Trophoblast cell (in vitro differentiated cells and primary cell): ENCODE data around the gene ARHGAP26.
"Not testable (repeated sequence)": the region's sequence is repeated elsewhere in the genome, so short reads cannot be mapped to it uniquely, and the experiment has no call there.

Experiments used
- DNase-seq, 2 donors: peaks; one replicate each; pipeline ENCODE4 v3.0.0-alpha.2; 2016
- H2AFZ ChIP-seq: 2 replicates; pipeline ENCODE4 v1.6.1; 2013; ENCODE audit warnings: low read length, moderate library complexity, mild to moderate bottlenecking; ENCODE audit not compliant: insufficient read depth, poor library complexity
- H2AK5ac ChIP-seq: 2 replicates; pipeline ENCODE4 v1.6.1; 2013; ENCODE audit warnings: mild to moderate bottlenecking, low read length
- H2BK120ac ChIP-seq: 2 replicates; pipeline ENCODE4 v1.6.1; 2013; ENCODE audit warnings: low read length, mild to moderate bottlenecking, moderate library complexity; ENCODE audit not compliant: insufficient read depth, poor library complexity
- H2BK12ac ChIP-seq: 2 replicates; pipeline ENCODE4 v1.6.1; 2013; ENCODE audit warnings: mild to moderate bottlenecking, low read length, moderate library complexity
- H2BK5ac ChIP-seq: 2 replicates; pipeline ENCODE4 v1.6.1; 2013; ENCODE audit warnings: low read length, low read depth, moderate library complexity, mild to moderate bottlenecking; ENCODE audit not compliant: poor library complexity
- H3K14ac ChIP-seq: 2 replicates; pipeline ENCODE4 v1.6.1; 2013; ENCODE audit warnings: mild to moderate bottlenecking, low read length
- H3K18ac ChIP-seq: 2 replicates; pipeline ENCODE4 v1.6.1; 2013; ENCODE audit warnings: mild to moderate bottlenecking, low read length
- H3K23ac ChIP-seq: 2 replicates; pipeline ENCODE4 v1.6.1; 2013; ENCODE audit warnings: low read length
- H3K27ac ChIP-seq: 2 replicates; pipeline ENCODE4 v1.5.1; 2013; ENCODE audit warnings: low read depth, mild to moderate bottlenecking, inconsistent platforms, low read length, moderate library complexity
- H3K27me3 ChIP-seq: 2 replicates; pipeline ENCODE4 v1.6.1; 2013; ENCODE audit warnings: inconsistent platforms, mild to moderate bottlenecking, low read length, moderate library complexity; ENCODE audit not compliant: insufficient read depth
- H3K36me3 ChIP-seq, 2 experiments: 1 replicate in 1 of 2; 2 replicates in 1 of 2; pipeline ENCODE4 v1.6.1; 2013; ENCODE audit warnings: low read length in 2 of 2, mild to moderate bottlenecking in 2 of 2, moderate library complexity in 1 of 2; ENCODE audit not compliant: insufficient read depth in 2 of 2, control insufficient read depth in 1 of 2
- H3K4ac ChIP-seq: 2 replicates; pipeline ENCODE4 v1.6.1; 2013; ENCODE audit warnings: low read depth, mild to moderate bottlenecking, low read length, moderate library complexity
- H3K4me1 ChIP-seq, 2 experiments: 1 replicate in 1 of 2; 2 replicates in 1 of 2; pipeline ENCODE4 v1.6.1; 2013; ENCODE audit warnings: low read length in 2 of 2, mild to moderate bottlenecking in 2 of 2, moderate library complexity in 1 of 2; ENCODE audit not compliant: insufficient read depth in 2 of 2, control insufficient read depth in 1 of 2
- H3K4me2 ChIP-seq: 2 replicates; pipeline ENCODE4 v1.6.1; 2013; ENCODE audit warnings: inconsistent platforms, mild to moderate bottlenecking, low read length, moderate library complexity
- H3K4me3 ChIP-seq: 2 replicates; pipeline ENCODE4 v1.5.1; 2013; ENCODE audit warnings: mild to moderate bottlenecking, low read depth, low read length, inconsistent platforms
- H3K79me1 ChIP-seq: one replicate; pipeline ENCODE4 v1.6.1; 2013; ENCODE audit warnings: low read length
- H3K79me2 ChIP-seq: 2 replicates; pipeline ENCODE4 v1.6.1; 2013; ENCODE audit warnings: low read length, mild to moderate bottlenecking; ENCODE audit not compliant: control insufficient read depth, insufficient read depth, poor library complexity
- H3K9ac ChIP-seq: 2 replicates; pipeline ENCODE4 v1.6.1; 2013; ENCODE audit warnings: mild to moderate bottlenecking, low read length
- H3K9me3 ChIP-seq: 2 replicates; pipeline ENCODE4 v1.6.1; 2013; ENCODE audit warnings: low read depth, mild to moderate bottlenecking, control low read depth, inconsistent platforms, low read length; ENCODE audit not compliant: insufficient read depth
- H4K12ac ChIP-seq: 2 replicates; pipeline ENCODE4 v1.6.1; 2013; ENCODE audit warnings: low read depth, mild to moderate bottlenecking, low read length, moderate library complexity
- H4K8ac ChIP-seq: 2 replicates; pipeline ENCODE4 v1.6.1; 2013; ENCODE audit warnings: low read depth, mild to moderate bottlenecking, low read length, moderate library complexity
- H4K91ac ChIP-seq: one replicate; pipeline ENCODE4 v1.6.1; 2013; ENCODE audit warnings: low read depth, mild to moderate bottlenecking, low read length, moderate library complexity
- WGBS: extraction: QIAGEN DNeasy Blood & Tissue Kit; methylation state at CpG from one replicate; pipeline ENCODE4 v1.1.7; 2013; ENCODE audit warnings: missing lambda C conversion rate; ENCODE audit not compliant: insufficient read length, insufficient coverage; ENCODE audit errors: extremely low coverage; 5-methylcytosine and 5-hydroxymethylcytosine counted together

ARHGAP26 gene

DNA sequence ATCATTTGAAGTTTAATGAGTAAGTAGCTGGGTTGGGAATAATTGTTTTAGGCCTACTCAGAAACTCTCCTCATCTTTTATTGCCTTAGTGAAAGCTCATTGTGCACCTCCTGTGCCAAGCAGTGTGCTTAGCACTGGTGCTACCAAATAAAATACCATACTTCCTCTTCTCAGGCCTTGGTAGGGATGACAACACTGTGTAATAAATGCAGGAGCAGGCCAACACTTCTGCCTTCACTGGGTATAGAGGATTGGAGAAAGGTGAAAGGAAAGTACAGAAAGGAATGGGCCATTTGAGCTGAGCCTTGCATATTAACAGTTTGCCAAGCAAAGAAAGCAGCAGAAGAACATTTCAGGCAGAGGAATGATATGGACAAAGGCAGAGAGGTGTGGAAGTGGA lies 347.6 kb downstream of the ARHGAP26 start:
- Histone ChIP-seq H2BK5ac (no peak overlapping the region), H3K79me1 (no peaks in the 10 kb centered on the region), H4K12ac (no peak overlapping the region), H2AK5ac (no peak overlapping the region), H3K27ac (no peak overlapping the region), H2AFZ (no peak overlapping the region), H3K4me2 (no peak overlapping the region), H2BK12ac (no peak overlapping the region), H3K27me3 (no peaks in the 10 kb centered on the region), H3K79me2 (no peaks in the 10 kb centered on the region), H3K14ac (no peak overlapping the region), H3K4ac (no peak overlapping the region), H4K91ac (no peak overlapping the region), H3K18ac (no peak overlapping the region), H3K9ac (no peak overlapping the region), H2BK120ac (no peak overlapping the region), H3K4me3 (no peak overlapping the region), H3K4me1 (no peaks in the 10 kb centered on the region), H3K9me3 (no peaks in the 10 kb centered on the region), H3K23ac (no peak overlapping the region), H4K8ac (no peak overlapping the region), H3K36me3 (no peaks in the 10 kb centered on the region)
- no peak for DNase-seq

DNA sequence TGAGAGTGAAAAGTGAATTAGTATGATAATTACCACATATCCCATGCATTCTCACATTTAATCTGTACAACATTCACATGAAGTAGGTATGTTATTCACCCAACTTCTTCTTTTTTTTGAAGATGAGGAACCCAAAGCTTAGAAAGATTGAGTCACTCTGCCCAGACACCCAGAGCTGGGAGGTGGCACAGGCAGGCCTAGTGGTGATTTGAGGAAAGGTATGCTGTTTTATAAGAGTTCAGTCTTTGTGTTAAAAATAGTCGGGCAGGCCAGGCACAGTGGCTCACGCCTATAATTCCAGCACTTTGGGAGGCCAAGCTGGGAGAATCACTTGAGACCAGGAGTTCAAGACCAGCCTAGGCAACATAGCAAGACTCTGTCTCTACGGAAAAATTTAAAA lies 348.0 kb downstream of the ARHGAP26 start:
- no peaks in the 10 kb centered on the region for H3K79me1 ChIP-seq
- no peak overlapping the region for H3K4ac ChIP-seq
- no CpG with 5 or more reads among the region's 3 CpGs for WGBS
- no peaks in the 10 kb centered on the region for H3K9me3 ChIP-seq
- H3K4me2 ChIP-seq, result no peak overlapping the region
- no peaks in the 10 kb centered on the region for H3K36me3 ChIP-seq
- H3K27ac ChIP-seq, result no peak overlapping the region
- H3K79me2 ChIP-seq, result no peaks in the 10 kb centered on the region
- no peak overlapping the region for H3K18ac ChIP-seq
- H3K14ac ChIP-seq, result no peak overlapping the region
- no peak overlapping the region for H3K23ac ChIP-seq
- DNase-seq, result peak in 1 of 2 donors; percentile 24
- no peak overlapping the region for H4K8ac ChIP-seq
- no peak overlapping the region for H2BK5ac ChIP-seq
- no peaks in the 10 kb centered on the region for H3K4me1 ChIP-seq
- no peak overlapping the region for H4K91ac ChIP-seq
- H3K9ac ChIP-seq, result no peak overlapping the region
- no peak overlapping the region for H2BK120ac ChIP-seq
- no peaks in the 10 kb centered on the region for H3K27me3 ChIP-seq
- no peak overlapping the region for H2AK5ac ChIP-seq
- H4K12ac ChIP-seq, result no peak overlapping the region
- no peak overlapping the region for H2BK12ac ChIP-seq
- no peak overlapping the region for H2AFZ ChIP-seq
- H3K4me3 ChIP-seq, result no peak overlapping the region

DNA sequence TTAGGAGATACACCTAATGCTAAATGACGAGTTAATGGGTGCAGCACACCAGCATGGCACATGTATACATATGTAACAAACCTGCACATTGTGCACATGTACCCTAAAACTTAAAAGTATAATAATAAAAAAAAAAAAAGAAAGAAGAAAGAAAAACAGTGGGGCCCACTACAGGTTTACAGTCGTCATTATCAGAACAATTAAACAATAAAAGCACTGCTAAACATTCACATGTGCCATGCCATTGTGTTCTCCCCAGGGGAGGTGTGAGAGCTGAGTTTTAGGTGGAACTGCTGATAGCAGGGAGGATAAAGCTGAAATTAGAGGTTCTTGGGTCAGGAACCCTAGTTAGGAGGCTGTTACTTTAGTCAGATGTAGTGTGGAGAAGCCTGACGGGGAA lies 348.6 kb downstream of the ARHGAP26 start:
- not testable (repeated sequence) for H3K18ac ChIP-seq, H3K36me3 ChIP-seq, H3K9me3 ChIP-seq, H4K12ac ChIP-seq, DNase-seq, H3K4me3 ChIP-seq, H3K14ac ChIP-seq, H3K4ac ChIP-seq, H3K79me2 ChIP-seq, H4K8ac ChIP-seq, H4K91ac ChIP-seq, H2BK120ac ChIP-seq, H3K4me2 ChIP-seq, H3K4me1 ChIP-seq, H2BK12ac ChIP-seq, H3K79me1 ChIP-seq, H2BK5ac ChIP-seq, H3K23ac ChIP-seq, H3K27me3 ChIP-seq, H2AFZ ChIP-seq, H3K27ac ChIP-seq, H2AK5ac ChIP-seq, H3K9ac ChIP-seq
- no CpG with 5 or more reads among the region's 3 CpGs for WGBS

DNA sequence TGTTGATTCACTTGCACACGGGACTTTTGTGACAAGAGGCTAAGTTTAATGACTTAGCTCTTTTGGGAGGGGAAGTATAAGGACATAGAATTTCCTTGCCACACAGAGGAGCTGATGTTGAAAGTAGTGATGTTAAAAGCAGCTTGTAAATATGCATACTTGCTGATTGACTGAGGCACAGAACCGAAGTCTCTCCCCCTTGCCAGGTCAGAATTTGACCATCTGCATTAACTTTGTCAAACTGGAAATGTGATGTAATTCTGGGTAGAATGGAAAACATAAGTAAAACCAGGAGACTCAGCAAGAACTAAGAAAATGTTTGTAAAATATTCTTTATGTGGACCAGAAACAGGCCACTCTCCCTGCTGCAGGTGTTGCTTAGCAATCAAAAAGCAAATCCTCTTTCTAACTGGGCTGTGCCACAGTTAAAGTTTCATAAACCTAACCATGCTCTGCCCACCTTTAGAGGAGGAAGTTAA lies 349.2 kb downstream of the ARHGAP26 start:
- no peak overlapping the region for H4K12ac ChIP-seq
- H4K8ac ChIP-seq, result no peak overlapping the region
- H3K4me2 ChIP-seq, result no peak overlapping the region
- no peak overlapping the region for H2BK12ac ChIP-seq
- H2AK5ac ChIP-seq, result no peak overlapping the region
- no peaks in the 10 kb centered on the region for H3K27me3 ChIP-seq
- no peak overlapping the region for H2BK120ac ChIP-seq
- H3K36me3 ChIP-seq, result no peaks in the 10 kb centered on the region
- H3K9ac ChIP-seq, result no peak overlapping the region
- no peak overlapping the region for H3K27ac ChIP-seq
- no peaks in the 10 kb centered on the region for H3K4me1 ChIP-seq
- no peak overlapping the region for H4K91ac ChIP-seq
- no peak overlapping the region for H3K14ac ChIP-seq
- no peak overlapping the region for H2AFZ ChIP-seq
- H3K4ac ChIP-seq, result no peak overlapping the region
- H3K79me2 ChIP-seq, result no peaks in the 10 kb centered on the region
- no CpG with 5 or more reads among the region's 2 CpGs for WGBS
- H3K4me3 ChIP-seq, result no peak overlapping the region
- DNase-seq, result no peak
- H3K79me1 ChIP-seq, result no peaks in the 10 kb centered on the region
- H3K23ac ChIP-seq, result no peak overlapping the region
- no peak overlapping the region for H3K18ac ChIP-seq
- no peak overlapping the region for H2BK5ac ChIP-seq
- no peaks in the 10 kb centered on the region for H3K9me3 ChIP-seq
